ENCODE measurements around the gene HHAT.

Gene HHAT

GRCh38 chr1:210489491-210489890 is 160.8 kb downstream of the HHAT start:
- DNase-seq (ENCODE audit: low read depth), result no peak

DNA sequence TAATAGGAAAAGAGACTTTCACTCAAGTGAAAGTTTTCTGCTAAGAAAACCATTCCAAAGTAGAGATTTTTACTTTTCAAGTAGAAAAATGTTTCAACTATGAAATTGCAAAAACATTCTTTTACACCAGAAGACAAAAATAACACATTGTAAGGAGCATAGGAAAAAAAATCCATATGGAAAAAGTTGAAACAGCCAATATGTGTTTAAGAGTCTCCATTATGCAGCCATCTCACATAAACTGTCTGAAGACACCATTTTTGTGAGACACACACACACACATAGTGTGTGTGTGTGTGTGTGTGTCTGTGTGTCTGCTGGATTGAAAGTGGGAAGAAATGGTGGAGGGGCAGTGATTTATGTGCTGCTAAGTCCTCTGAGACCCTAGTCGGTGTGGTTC is 162.1 kb downstream of the HHAT start:
- no peak for DNase-seq (ENCODE audit: low read depth)

- DNase-seq (ENCODE audit: low read depth), result no peak
Observed at GRCh38 chr1:210496063-210496462, 167.4 kb downstream of the HHAT start.

GRCh38 chr1:210499956-210500355 is 171.3 kb downstream of the HHAT start:
- no peak for DNase-seq (ENCODE audit: low read depth)

- DNase-seq (ENCODE audit: low read depth), result no peak
Observed at GRCh38 chr1:210500831-210501230, 172.1 kb downstream of the HHAT start.

DNA sequence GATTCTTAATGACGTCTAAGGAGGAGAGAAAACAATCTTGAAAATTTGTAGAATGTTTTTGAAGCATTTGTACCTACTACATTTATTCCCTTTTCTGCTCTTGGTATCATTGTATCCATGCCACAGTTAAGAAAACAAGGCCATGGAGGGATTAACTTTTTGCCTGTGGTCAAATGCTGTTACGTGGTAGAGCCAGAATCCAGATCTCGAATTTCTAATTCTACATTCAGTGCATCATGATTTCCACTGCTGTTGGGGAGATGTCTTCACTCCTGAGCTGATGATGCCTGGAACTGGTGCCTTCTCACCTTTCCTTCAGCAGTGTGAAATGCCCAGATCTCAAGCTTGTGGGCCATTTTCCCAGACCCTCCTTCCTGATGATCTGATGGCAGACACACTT is 175.6 kb downstream of the HHAT start:
- no peak for DNase-seq (ENCODE audit: low read depth)

GRCh38 chr1:210505601-210506496 is 177.1 kb downstream of the HHAT start:
- DNase-seq (ENCODE audit: low read depth), result no peak

GRCh38 chr1:210506689-210507088 is 178.0 kb downstream of the HHAT start:
- DNase-seq (ENCODE audit: low read depth), result no peak

DNA sequence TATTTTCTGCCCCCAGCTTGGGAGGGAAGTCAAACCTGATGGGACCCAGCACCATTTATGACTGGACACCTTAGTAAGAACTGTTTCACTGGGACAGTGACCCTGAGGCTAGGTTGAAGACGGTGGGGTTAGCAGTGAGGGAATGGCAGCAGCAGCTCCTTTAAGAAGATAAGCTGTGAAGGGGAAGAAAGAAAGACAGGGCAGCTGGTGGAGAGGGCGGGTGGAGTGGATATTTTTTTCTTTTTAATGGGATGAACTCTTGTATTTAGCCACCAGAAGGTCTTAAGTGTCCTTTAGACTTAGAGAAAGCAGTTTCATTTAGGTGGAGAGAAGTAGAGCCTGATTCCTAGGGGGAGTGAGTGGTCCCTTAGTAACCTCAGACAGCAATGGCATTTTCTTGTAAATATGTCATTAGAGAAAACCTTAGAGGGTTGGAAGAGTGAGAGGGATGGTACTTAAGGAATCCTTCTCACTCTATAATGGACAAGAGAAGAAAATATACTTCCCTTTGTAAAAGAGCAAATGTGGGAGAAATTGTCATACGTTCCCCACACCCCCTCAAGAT is 187.5 kb downstream of the HHAT start:
- DNase-seq (ENCODE audit: low read depth), result no peak

- no peak for DNase-seq (ENCODE audit: low read depth)
Observed at GRCh38 chr1:210516697-210517459, 188.2 kb downstream of the HHAT start.

GRCh38 chr1:210523830-210524229 is 195.1 kb downstream of the HHAT start:
- no peak for DNase-seq (ENCODE audit: low read depth)

DNA sequence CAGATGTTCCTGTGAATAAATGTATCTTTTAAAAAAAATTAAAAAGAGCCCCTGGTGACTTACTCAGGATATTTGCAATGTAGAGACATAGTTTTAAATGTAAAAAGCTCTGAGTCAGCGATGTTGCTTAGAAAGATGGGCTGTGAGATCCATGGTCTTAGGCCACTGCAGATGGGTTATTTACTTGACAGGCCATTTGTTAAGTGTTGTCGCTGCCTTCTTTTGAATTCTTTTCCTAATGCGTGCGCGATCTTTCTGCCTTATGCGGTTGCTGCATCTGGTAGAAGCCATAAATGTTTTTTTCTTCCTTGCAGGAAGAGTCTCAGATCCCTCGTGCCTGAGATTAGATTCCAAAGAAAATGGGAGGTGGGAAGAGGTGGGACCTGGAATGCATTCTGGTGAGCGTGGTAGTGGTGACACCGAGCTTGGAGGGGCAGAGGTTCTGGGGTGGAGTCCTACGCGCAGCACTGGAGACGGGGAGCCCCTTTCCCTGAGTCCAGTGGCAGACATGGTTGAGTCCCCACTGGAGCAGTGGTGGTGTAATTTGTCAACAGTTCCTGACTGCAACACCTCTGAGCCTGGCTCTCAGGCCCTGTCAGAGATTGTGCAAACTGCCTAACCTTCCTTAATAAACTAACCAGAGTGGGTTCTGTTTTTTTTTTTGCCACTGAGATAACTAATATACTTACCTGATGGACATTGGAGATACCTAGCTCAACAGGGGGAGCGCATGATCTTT is 197.2 kb downstream of the HHAT start:
- DNase-seq (ENCODE audit: low read depth), result no peak

DNA sequence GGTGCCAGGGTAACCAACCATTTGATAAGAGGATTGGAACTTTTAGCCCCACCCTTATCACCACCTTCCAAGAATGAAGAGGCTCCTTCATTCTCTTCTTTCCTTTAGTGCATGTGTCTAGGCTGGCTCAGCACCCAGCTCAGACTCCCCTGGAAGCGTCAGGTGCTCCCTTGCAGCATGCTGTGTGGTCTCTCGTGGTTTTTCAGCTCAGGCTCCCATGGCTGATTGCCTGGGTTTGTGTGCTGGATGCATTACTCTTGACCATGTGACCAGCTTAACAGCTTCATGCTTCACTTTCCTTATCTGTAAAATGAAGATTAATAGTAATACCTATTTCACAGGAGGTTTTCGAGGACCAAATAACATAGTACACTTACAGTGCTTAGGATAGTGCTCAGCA is 198.4 kb downstream of the HHAT start:
- DNase-seq (ENCODE audit: low read depth), result no peak

DNA sequence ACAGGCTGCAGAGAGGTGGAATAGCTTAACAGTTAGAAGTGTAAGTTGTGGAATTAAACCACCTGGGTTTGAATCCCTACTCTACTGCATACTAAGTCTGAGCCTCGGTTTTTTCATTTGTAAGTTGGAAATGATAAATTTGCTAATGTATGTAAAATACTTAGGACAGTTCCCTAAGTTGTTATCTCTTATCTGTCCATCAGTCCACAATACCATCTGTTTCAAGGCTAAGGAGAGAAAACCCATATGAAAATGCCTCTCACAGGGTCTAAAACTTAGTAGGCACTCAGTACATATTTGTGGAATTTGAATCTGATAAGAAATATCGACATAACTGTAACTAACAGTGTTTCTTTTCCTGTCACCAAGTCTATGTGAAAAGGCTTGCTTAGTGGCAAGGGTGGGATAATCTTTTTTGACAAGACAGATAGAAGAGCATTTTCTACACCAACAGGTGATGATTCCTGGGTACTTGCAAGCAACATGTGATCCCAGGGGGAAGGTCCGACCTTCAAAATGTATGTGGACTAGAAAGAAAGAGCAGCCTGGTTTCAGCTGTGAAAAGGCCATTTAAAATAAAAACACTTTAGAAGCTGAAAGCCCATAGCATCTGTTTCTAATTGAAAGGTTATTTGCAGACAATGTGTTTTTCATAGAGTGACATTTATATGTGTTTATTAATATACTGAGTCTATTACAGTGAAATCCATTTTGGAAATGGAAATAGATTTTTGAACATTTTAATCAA is 202.9 kb downstream of the HHAT start:
- no peak for DNase-seq (ENCODE audit: low read depth)

DNA sequence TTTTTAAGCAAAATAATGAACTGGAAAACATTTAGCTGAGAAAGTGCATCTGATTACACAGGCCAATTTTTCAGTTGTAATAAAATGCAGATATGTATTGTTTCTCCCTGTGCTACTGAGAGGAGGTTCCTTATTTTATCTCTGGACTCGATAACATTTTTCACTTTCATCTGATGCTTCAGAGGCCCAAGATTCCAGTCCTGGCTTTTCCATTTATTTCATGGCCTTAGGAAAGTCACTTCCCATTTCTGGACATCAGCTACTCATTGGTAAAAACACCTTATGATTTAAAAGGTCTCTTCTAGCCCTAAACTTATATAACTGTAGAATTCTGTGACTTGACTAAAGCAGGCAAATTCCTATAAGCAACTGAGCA is 203.5 kb downstream of the HHAT start:
- no peak for DNase-seq (ENCODE audit: low read depth)

DNA sequence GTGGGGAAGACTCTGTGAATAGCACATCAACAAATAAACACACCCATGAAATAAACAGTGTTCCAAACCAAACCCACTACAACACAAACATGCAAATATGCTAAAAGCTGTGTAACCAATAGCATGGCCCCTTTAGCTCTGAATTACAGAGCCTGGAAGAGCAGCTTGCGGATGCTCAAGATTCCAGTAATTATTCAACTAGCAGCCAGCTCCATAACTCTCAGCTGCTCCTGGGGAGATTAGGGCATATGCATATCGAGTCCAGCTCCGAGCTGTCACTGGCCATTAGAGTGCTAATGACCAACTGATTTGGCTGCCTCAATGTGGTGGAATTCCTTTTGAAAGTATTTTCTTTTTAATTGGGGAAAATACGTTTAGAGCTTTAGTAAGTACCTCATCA is 207.1 kb downstream of the HHAT start:
- DNase-seq (ENCODE audit: low read depth), result no peak

DNA sequence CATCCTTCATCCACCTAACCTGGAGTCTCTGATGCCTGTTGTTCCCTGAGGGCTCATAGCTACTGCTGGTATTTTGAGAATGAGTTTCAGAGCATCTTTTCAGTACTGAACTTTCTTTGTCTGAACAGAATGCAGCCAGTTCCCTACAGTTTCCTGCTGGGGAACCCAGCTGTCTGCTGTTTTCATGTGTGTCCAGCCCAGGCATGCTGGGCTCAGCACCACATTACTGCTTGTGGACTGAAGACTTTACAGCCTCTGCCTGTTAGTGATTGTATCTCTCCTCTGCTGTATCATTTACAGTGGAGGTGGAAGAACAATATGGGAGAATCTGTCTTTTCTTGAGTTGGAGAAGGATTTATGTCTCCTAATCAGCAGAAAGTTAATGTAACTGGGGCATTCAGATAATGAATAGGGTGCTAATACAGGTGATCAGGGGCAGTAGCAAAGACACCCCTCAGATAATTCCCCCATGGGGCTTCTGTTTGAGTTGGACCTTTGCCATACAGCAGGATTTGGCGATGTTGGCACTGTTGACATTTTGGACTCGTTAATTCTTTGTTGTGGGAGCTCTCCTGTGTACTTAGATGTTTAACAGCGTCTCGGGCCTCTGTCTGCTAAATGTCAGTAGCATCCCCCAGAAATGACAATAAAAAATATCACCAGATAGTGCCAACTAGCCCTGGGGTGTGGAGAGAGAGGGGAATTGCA is 207.7 kb downstream of the HHAT start:
- no peak for DNase-seq (ENCODE audit: low read depth)

- DNase-seq (ENCODE audit: low read depth), result no peak
Observed at GRCh38 chr1:210540288-210540687, 211.6 kb downstream of the HHAT start.

DNA sequence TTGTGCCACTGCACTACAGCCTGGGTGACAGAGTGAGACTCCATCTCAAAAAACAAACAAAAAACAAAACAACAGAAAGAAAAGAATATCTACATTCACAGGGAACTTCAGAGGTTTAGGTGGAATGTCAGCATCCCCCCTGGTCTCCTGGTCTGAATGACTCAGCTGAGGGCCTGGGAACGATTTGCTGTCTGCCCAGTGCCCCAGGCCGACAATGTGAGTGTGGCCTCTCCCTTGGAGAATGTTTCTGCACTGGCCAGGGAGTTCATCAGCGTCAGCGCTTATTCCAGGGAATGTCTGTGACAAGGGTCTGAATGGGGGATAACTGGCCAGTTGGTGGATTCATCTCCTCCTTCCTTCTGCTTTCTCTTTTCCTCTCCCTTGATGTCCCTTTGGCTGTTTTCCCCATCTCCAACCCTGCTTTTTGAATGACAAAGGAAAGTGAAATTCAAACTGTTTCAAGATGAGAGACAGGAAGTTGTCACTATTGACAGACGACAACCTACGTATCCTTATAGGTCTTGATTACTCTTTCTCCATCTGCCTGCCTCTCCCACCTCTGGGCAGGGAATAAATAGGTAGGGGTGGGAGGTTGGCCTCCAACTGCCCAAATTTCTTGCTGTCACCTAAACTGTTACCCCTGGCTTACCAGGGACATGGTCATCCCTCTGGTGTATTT is 213.1 kb downstream of the HHAT start:
- no peak for DNase-seq (ENCODE audit: low read depth)

DNA sequence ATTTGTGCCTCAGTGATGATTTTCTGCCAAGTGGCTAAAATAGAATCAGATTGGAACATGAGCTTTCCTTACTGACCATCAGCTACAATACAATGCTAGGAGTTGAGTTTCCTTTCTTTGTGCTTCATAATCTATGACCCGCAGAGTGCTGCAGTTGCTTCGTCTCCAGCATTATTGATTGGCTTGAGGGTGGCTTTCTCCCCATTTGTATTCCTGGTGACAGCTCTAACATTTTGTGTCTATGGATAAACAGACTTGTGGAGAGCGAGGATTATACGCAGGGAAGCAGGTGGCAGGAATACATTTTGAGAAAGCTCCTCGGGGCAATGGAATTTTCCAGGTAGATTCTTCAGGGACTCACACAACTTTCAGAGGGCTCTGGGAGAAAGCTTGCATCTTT is 223.2 kb downstream of the HHAT start:
- DNase-seq (ENCODE audit: low read depth), result no peak
